A549 (cell line): ENCODE results near the gene RAB29. TPM values are rescaled to one million over a fixed set of nuclear protein-coding genes. Genes with fewer than 3 reads are reported as not detected.

Experiments
- ATAC-seq, 2 experiments: fragments of 200-7000 bp in 1 of 2; fragments of >200 bp in 1 of 2; cut with Nextera tagmentation in 1 of 2; cut with Tn5 transposase in 1 of 2; 3 replicates each; pipeline versions ENCODE4 v1.8.0 to v1.9.1; 2018 to 2020; ENCODE audit warnings: mild to moderate bottlenecking in 1 of 2, moderate library complexity in 1 of 2
- CTCF ChIA-PET: fragments of 300-600 bp; sonication (Branson Sonifier 250); formaldehyde crosslinking; extraction: SDS; loops from one replicate; lab custom pipeline; 2021; ENCODE audit warnings: antibody characterized with exemption, inconsistent platforms; lab: Yijun Ruan, JAX
- POLR2A ChIA-PET: fragments of 350-600 bp; formaldehyde crosslinking; extraction: SDS; loops from one replicate; lab custom pipeline; 2021; ENCODE audit warnings: antibody characterized with exemption, inconsistent platforms; lab: Yijun Ruan, JAX
- DNase-seq, 2 experiments: peaks; one replicate each; pipeline versions ENCODE4 v3.0.0 to v3.0.0-alpha.2; 2011 to 2016; ENCODE audit warnings: low read depth in 1 of 2, low spot score in 1 of 2
- FAIRE-seq: peaks from 2 replicates; lab custom pipeline; 2011; peaks lifted over from hg19 to GRCh38; lab: Jason Lieb, UNC
- H3K27ac ChIP-seq, 2 experiments: fragments of >200 bp; sonication (Bioruptor Twin); formaldehyde crosslinking; 3 replicates each; pipeline ENCODE4 v1.5.1; 2016 to 2017
- H3K4me1 ChIP-seq: fragments of >200 bp; sonication (Bioruptor Twin); formaldehyde crosslinking; 3 replicates; pipeline ENCODE4 v1.6.1; 2016
- H3K4me2 ChIP-seq: fragments of >200 bp; sonication (Bioruptor Twin); formaldehyde crosslinking; 3 replicates; pipeline ENCODE4 v1.6.1; 2016
- H3K4me3 ChIP-seq: fragments of >200 bp; sonication (Bioruptor Twin); formaldehyde crosslinking; 3 replicates; pipeline ENCODE4 v1.5.1; 2016
- H3K9me3 ChIP-seq: fragments of >200 bp; sonication (Bioruptor Twin); formaldehyde crosslinking; 3 replicates; pipeline ENCODE4 v1.6.1; 2016
- CHD4 ChIP-seq: fragments of 200-600 bp; sonication (generic); IDR thresholded peaks from 2 replicates; pipeline ENCODE4 v1.6.1; 2016; ENCODE audit warnings: antibody characterized with exemption, mild to moderate bottlenecking, borderline replicate concordance
- ELK1 ChIP-seq: fragments of 150-350 bp; IDR thresholded peaks from 2 replicates; pipeline ENCODE4 v1.6.1; 2014; ENCODE audit warnings: low read depth, mild to moderate bottlenecking, low read length
- EP300 ChIP-seq, 2 experiments: fragments of >200 bp; sonication (Bioruptor Twin); formaldehyde crosslinking; IDR thresholded peaks; 2 replicates in 1 of 2; 3 replicates in 1 of 2; pipeline ENCODE4 v1.6.1; 2016 to 2017
- FOSL2 ChIP-seq, 2 experiments: fragments of 450-650 bp in 1 of 2; fragments of >200 bp in 1 of 2; sonication (Bioruptor Twin) in 1 of 2; formaldehyde crosslinking; IDR thresholded peaks; 2 replicates each; pipeline versions ENCODE4 v1.5.0 to v1.6.1; 2016 to 2020; ENCODE audit warnings: mild to moderate bottlenecking in 1 of 2, moderate library complexity in 1 of 2
- HMGXB4 ChIP-seq: fragments of 250-450 bp; sonication (Bioruptor Pico); IDR thresholded peaks from 2 replicates; pipeline ENCODE4 v1.5.0; 2021; ENCODE audit warnings: mild to moderate bottlenecking, moderate library complexity, borderline replicate concordance
- JUNB ChIP-seq: fragments of >200 bp; sonication (Bioruptor Twin); formaldehyde crosslinking; IDR thresholded peaks from 2 replicates; pipeline ENCODE4 v1.6.1; 2016
- KDM5A ChIP-seq: fragments of 200-600 bp; sonication (generic); IDR thresholded peaks from 2 replicates; pipeline ENCODE4 v1.6.1; 2016; ENCODE audit warnings: antibody characterized with exemption, mild to moderate bottlenecking
- NR3C1 ChIP-seq: fragments of >200 bp; sonication (Bioruptor Twin); formaldehyde crosslinking; IDR thresholded peaks from 3 replicates; pipeline ENCODE4 v1.6.1; 2017
- ZSCAN20 ChIP-seq: fragments of 250-450 bp; sonication (Bioruptor Pico); IDR thresholded peaks from 2 replicates; pipeline ENCODE4 v1.8.0; 2022; ENCODE audit warnings: mild to moderate bottlenecking, moderate library complexity
- WGBS: methylation state at CpG from one replicate; pipeline ENCODE4 v1.1.6; 2017; ENCODE audit errors: missing lambda C conversion rate; 5-methylcytosine and 5-hydroxymethylcytosine counted together
- polyA plus RNA-seq, 4 experiments: library from polyadenylated mRNA; depleted of rRNA in 3 of 4; stranded (reverse); fragments of >200 nt; fragmentation: RNase III in 1 of 4; extraction: RNeasy Plus Mini Kit Qiagen cat#74134 plus additional on column Dnase treatment in 1 of 4; gene quantifications; 2 replicates in 3 of 4; 3 replicates in 1 of 4; pipeline ENCODE4 v1.2.3, GENCODE V29; 2011 to 2017
- TF ChIP-seq, protein P1 (sequence below): IDR thresholded peaks from 2 replicates; pipeline ENCODE4 v1.6.1; 2012

The RAB29 gene
- polyA plus RNA-seq, 2 of the 4 experiments (the other 2 are of a cell fraction) = 9.8 to 17.9 TPM

DNA sequence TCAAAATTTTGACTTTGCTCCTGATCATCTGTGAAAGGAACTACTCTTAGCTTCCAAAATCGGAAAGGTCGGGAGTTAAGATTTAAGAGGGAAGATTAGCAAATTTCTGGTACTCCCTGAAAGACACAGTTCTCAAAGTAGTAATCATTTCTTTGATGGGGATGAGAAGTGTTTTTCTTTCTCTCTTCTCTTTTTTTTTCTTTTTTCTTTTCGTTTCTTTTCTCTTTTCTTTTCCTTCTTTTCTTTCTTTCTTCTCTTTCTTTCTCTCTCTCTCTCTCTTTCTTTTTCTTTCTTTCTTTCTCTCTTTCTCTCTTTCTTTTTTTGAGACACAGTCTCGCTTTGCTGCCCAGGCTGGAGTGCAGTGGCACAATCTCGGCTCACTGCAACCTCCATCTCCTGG lies 5.1 kb upstream of the RAB29 start (continued):
- TF ChIP-seq CHD4 = no peak
- TF ChIP-seq, protein P1, sequence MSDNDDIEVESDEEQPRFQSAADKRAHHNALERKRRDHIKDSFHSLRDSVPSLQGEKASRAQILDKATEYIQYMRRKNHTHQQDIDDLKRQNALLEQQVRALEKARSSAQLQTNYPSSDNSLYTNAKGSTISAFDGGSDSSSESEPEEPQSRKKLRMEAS = no peak
- TF ChIP-seq EP300 (IDR thresholded peaks at IDR 0.05) = no peak

DNA sequence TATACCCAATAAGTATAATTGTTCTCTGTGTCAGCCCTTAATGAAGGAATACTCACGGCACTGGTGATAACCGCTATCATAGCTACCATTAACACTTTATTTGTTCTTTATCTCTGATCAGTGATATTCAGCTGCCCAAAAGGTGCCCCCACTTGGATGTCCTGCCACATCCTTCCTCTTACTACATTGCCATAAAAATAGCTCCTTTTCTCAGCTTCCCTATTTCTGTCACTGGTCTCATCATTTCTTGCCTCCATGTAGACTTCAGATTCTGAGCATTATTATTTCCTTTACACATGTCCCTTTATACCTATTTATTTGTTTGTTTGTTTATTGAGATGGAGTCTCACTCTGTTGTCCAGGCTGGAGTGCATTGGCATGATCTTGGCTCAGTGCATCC lies 2.7 kb upstream of the RAB29 start:
- no peak overlapping the region for H3K4me2 ChIP-seq
- H3K9me3 ChIP-seq = no peaks in the 10 kb centered on the region
- no peak for DNase-seq
- no peak for ATAC-seq
- no peak for FAIRE-seq
- CTCF ChIA-PET = interaction anchor here (1.6 to 2.3 kb wide), 3 partner anchors 14 to 199 kb away, joined by 5 to 9 read pairs (median 9); no protein-coding TSS in a partner anchor
- peaks cover 9% of the 10 kb centered on the region; the same call in 1 of the 3 replicates for H3K4me1 ChIP-seq
- POLR2A ChIA-PET = no interaction called here
- H3K27ac ChIP-seq = no peak overlapping the region
- no peak overlapping the region for H3K4me3 ChIP-seq
- 85% methylated on average over 2 of the region's 2 CpGs for WGBS
- TF ChIP-seq JUNB = no peak

DNA sequence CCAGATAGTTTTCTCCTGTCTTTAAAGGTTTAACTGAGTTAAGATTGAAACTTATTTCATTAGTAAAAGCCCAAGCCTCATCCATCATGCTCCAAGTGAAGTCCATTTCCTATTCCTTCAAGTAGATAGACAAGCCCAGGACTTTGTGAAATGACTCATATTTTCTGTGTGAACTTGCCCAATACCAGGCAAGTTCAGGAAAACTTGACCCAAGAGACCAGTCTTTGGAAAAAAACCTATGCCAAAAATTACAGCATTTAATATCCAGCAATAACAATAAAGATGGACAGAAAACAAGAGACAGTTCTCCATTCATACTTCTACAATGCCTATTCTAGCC lies 405 bp upstream of the RAB29 start:
- H3K9me3 ChIP-seq = no peaks in the 10 kb centered on the region
- TF ChIP-seq FOSL2 (IDR thresholded peaks at IDR 0.05) (no peak), FOSL2 (CRISPR knock-in tag; IDR thresholded peaks at IDR 0.05) (peak; percentile 27; the same call in 1 of the 2 replicates), ELK1 (no peak), NR3C1 (no peak)
- peak overlapping the region; percentile 64 for H3K4me3 ChIP-seq
- peak overlapping the region; percentile 75 for H3K4me2 ChIP-seq
- peak overlapping the region in 1 of 2 experiments; percentile 88; a peak in 3 of 6 replicates for H3K27ac ChIP-seq
- ChIA-PET CTCF (interaction anchor here (0.5 to 1.8 kb wide), 5 partner anchors 12 to 1260 kb away, joined by 3 to 5 read pairs (median 4); no protein-coding TSS in a partner anchor), POLR2A (no interaction called here)
- FAIRE-seq = no peak
- peaks cover 9% of the 10 kb centered on the region; the same call in 1 of the 3 replicates for H3K4me1 ChIP-seq
- peak in 1 of 2 experiments; percentile 52; a peak in 3 of 6 replicates for ATAC-seq
- peak in 1 of 2 experiments; percentile 17 for DNase-seq

GRCh38 chr1:205774198-205775014 lies 876 bp downstream of the RAB29 start:
- POLR2A ChIA-PET = interaction anchor here (0.6 kb wide), 1 partner anchor 68 kb away, joined by 3 read pairs; no protein-coding TSS in a partner anchor

More at GRCh38 chr1:205774198-205775014, 876 bp downstream of the RAB29 start:
- Histone ChIP-seq H3K4me3 (peak overlapping the region; percentile 64), H3K27ac (peak overlapping the region; percentile 70 to 88)
- 53% methylated on average over 23 of the region's 36 CpGs for WGBS
- TF ChIP-seq CHD4 (no peak), KDM5A (no peak), HMGXB4 (CRISPR knock-in tag) (no peak), ZSCAN20 (CRISPR knock-in tag) (no peak)
- TF ChIP-seq, all 56 proteins: peak for 0
- ATAC-seq = peak; percentile 31 to 54; a peak in 4 of 6 replicates
- Histone ChIP-seq H3K9me3 (no peaks in the 10 kb centered on the region), H3K4me1 (peaks cover 9% of the 10 kb centered on the region; the same call in 1 of the 3 replicates), H3K4me2 (peak overlapping the region; percentile 75)
- FAIRE-seq = no peak
- CTCF ChIA-PET = interaction anchor here (0.5 to 4.7 kb wide), 5 partner anchors 17 to 202 kb away, joined by 3 to 27 read pairs (median 4); no protein-coding TSS in a partner anchor
- no peak for DNase-seq
